HEK293 (cell line): Measurements from ENCODE around the gene RIPOR1.
"Not testable (repeated sequence)": the region's sequence is repeated elsewhere in the genome, so short reads cannot be mapped to it uniquely, and the experiment has no call there.

Experiments
- CTCF ChIA-PET: fragments of 350-600 bp; formaldehyde crosslinking; extraction: SDS; loops from one replicate; lab custom pipeline; 2021; ENCODE audit warnings: antibody characterized with exemption; lab: Yijun Ruan, JAX
- POLR2A ChIA-PET: fragments of 300-600 bp; formaldehyde crosslinking; extraction: SDS; loops from one replicate; lab custom pipeline; 2020; ENCODE audit warnings: antibody characterized with exemption, inconsistent platforms; lab: Yijun Ruan, JAX
- H3K27ac ChIP-seq: fragments of 200-500 bp; sonication (Bioruptor generic); 2 replicates; pipeline ENCODE4 v1.5.1; 2014; ENCODE audit warnings: low read depth, low read length, control low read depth, inconsistent platforms; ENCODE audit errors: extremely low read depth
- H3K36me3 ChIP-seq, 2 experiments: fragments of 200-500 bp in 1 of 2; sonication (Bioruptor generic) in 1 of 2; 1 replicate in 1 of 2; 2 replicates in 1 of 2; pipeline ENCODE4 v1.5.1; 2014 to 2017; ENCODE audit warnings: inconsistent platforms in 2 of 2, low read length in 2 of 2; ENCODE audit not compliant: control insufficient read depth in 2 of 2, insufficient read depth in 1 of 2
- H3K4me1 ChIP-seq: fragments of 200-500 bp; sonication (Bioruptor generic); 2 replicates; pipeline ENCODE4 v1.5.1; 2014; ENCODE audit warnings: mild to moderate bottlenecking, low read length, inconsistent platforms; ENCODE audit not compliant: control insufficient read depth, insufficient read depth
- H3K4me3 ChIP-seq: 2 replicates; pipeline ENCODE4 v1.5.1; 2011; ENCODE audit warnings: low read depth, mild to moderate bottlenecking, control low read depth, low read length, moderate library complexity
- H3K9me3 ChIP-seq: fragments of 200-500 bp; sonication (Bioruptor generic); 2 replicates; pipeline ENCODE4 v1.5.1; 2014; ENCODE audit warnings: low read depth, low read length, inconsistent platforms; ENCODE audit not compliant: control insufficient read depth, insufficient read depth
- GLI4 ChIP-seq: fragments of 450-650 bp; formaldehyde crosslinking; IDR thresholded peaks from 2 replicates; pipeline ENCODE4 v1.5.1; 2016; ENCODE audit warnings: missing biosample characterization, missing genetic modification characterization
- MEIS1 ChIP-seq: sonication (generic); formaldehyde crosslinking; IDR thresholded peaks from 2 replicates; pipeline ENCODE4 v1.8.1; 2022; ENCODE audit warnings: missing genetic modification reagents, mild to moderate bottlenecking, borderline replicate concordance
- RBAK ChIP-seq: fragments of 450-650 bp; formaldehyde crosslinking; IDR thresholded peaks from 2 replicates; pipeline ENCODE4 v1.5.1; 2016; ENCODE audit warnings: missing biosample characterization, missing genetic modification characterization
- REPIN1 ChIP-seq: fragments of 450-650 bp; formaldehyde crosslinking; IDR thresholded peaks from 2 replicates; pipeline ENCODE4 v1.5.1; 2017; ENCODE audit warnings: missing biosample characterization, missing genetic modification characterization, low read depth
- SETDB1 ChIP-seq: IDR thresholded peaks from one replicate; pipeline ENCODE4 v1.6.1; 2017; ENCODE audit warnings: mild to moderate bottlenecking, low read length, moderate library complexity, mixed read lengths; ENCODE audit not compliant: insufficient read length
- ZBTB26 ChIP-seq: fragments of 450-650 bp; formaldehyde crosslinking; optimal IDR thresholded peaks from 2 replicates; pipeline ENCODE3; 2016; ENCODE audit warnings: missing biosample characterization, mild to moderate bottlenecking, missing genetic modification characterization
- ZBTB6 ChIP-seq: fragments of 450-650 bp; formaldehyde crosslinking; IDR thresholded peaks from 2 replicates; pipeline ENCODE4 v1.5.1; 2017; ENCODE audit warnings: missing biosample characterization, missing genetic modification characterization
- ZFHX2 ChIP-seq: fragments of 450-650 bp; formaldehyde crosslinking; conservative IDR thresholded peaks from 2 replicates; pipeline ENCODE4 v1.5.1; 2016; ENCODE audit warnings: missing biosample characterization, missing genetic modification characterization
- ZNF10 ChIP-seq: fragments of 450-650 bp; formaldehyde crosslinking; IDR thresholded peaks from 2 replicates; pipeline ENCODE4 v1.5.1; 2017; ENCODE audit warnings: missing biosample characterization, missing genetic modification characterization
- ZNF202 ChIP-seq: fragments of 450-650 bp; formaldehyde crosslinking; IDR thresholded peaks from 2 replicates; pipeline ENCODE4 v1.5.1; 2016; ENCODE audit warnings: missing biosample characterization, missing genetic modification characterization, borderline replicate concordance
- ZNF248 ChIP-seq: fragments of 450-650 bp; formaldehyde crosslinking; IDR thresholded peaks from 2 replicates; pipeline ENCODE4 v1.5.1; 2017; ENCODE audit warnings: missing biosample characterization, missing genetic modification characterization
- ZNF266 ChIP-seq: fragments of 450-650 bp; formaldehyde crosslinking; IDR thresholded peaks from 2 replicates; pipeline ENCODE4 v1.5.1; 2016; ENCODE audit warnings: missing biosample characterization, missing genetic modification characterization, low read depth
- ZNF311 ChIP-seq: fragments of 450-650 bp; formaldehyde crosslinking; IDR thresholded peaks from 2 replicates; pipeline ENCODE4 v1.5.1; 2017; ENCODE audit warnings: missing biosample characterization, missing genetic modification characterization, borderline replicate concordance
- ZNF426 ChIP-seq: fragments of 450-650 bp; formaldehyde crosslinking; IDR thresholded peaks from 2 replicates; pipeline ENCODE4 v1.5.1; 2017; ENCODE audit warnings: missing biosample characterization, missing genetic modification characterization, mild to moderate bottlenecking, inconsistent platforms, moderate library complexity
- ZNF488 ChIP-seq: fragments of 450-650 bp; formaldehyde crosslinking; IDR thresholded peaks from 2 replicates; pipeline ENCODE4 v1.5.1; 2016; ENCODE audit warnings: missing biosample characterization, missing genetic modification characterization
- ZNF510 ChIP-seq: fragments of 450-650 bp; formaldehyde crosslinking; IDR thresholded peaks from 2 replicates; pipeline ENCODE4 v1.5.1; 2018; ENCODE audit warnings: mild to moderate bottlenecking, missing genetic modification characterization, missing biosample characterization; ENCODE audit not compliant: insufficient replicate concordance
- ZNF514 ChIP-seq: fragments of 450-650 bp; formaldehyde crosslinking; IDR thresholded peaks from 2 replicates; pipeline ENCODE4 v1.5.1; 2016; ENCODE audit warnings: missing biosample characterization, missing genetic modification characterization
- ZNF571 ChIP-seq: fragments of 450-650 bp; formaldehyde crosslinking; IDR thresholded peaks from 2 replicates; pipeline ENCODE4 v1.5.0; 2017; ENCODE audit warnings: missing biosample characterization, missing genetic modification characterization
- ZNF610 ChIP-seq: fragments of 450-650 bp; formaldehyde crosslinking; IDR thresholded peaks from 2 replicates; pipeline ENCODE4 v1.5.1; 2016; ENCODE audit warnings: missing biosample characterization, missing genetic modification characterization, borderline replicate concordance
- ZNF626 ChIP-seq: fragments of 450-650 bp; sonication (Bioruptor Pico); formaldehyde crosslinking; IDR thresholded peaks from 2 replicates; pipeline ENCODE4 v1.5.1; 2018; ENCODE audit warnings: missing biosample characterization, missing genetic modification characterization, inconsistent platforms
- ZNF830 ChIP-seq: fragments of 450-650 bp; IDR thresholded peaks from 2 replicates; pipeline ENCODE4 v1.5.0; 2018; ENCODE audit warnings: missing biosample characterization, missing genetic modification characterization, low read depth, mild to moderate bottlenecking, moderate library complexity

The RIPOR1 gene

GRCh38 chr16:67486805-67487204 is 41.8 kb upstream of the RIPOR1 start:
- ChIA-PET POLR2A (interaction anchor here (0.6 kb wide), 1 partner anchor 19 kb away, joined by 4 read pairs; no protein-coding TSS in a partner anchor), CTCF (interaction anchor here (0.7 to 1.2 kb wide), 4 partner anchors 21 to 93 kb away, joined by 3 to 4 read pairs (median 4); no protein-coding TSS in a partner anchor)
- Histone ChIP-seq H3K27ac (no peak overlapping the region), H3K9me3 (no peaks in the 10 kb centered on the region), H3K36me3 (peaks cover 0 to 19% of the 10 kb centered on the region in 2 experiments; a peak in 1 of 3 replicates), H3K4me1 (no peaks in the 10 kb centered on the region), H3K4me3 (no peak overlapping the region)
- TF ChIP-seq ZNF510 = no peak
- TF ChIP-seq SETDB1 = no peak
- TF ChIP-seq ZNF626 (tag by site-specific recombination) = no peak
- no peak for TF ChIP-seq ZNF571 (tag by site-specific recombination)
- no peak for TF ChIP-seq ZFHX2 (tag by site-specific recombination)
- no peak for TF ChIP-seq ZNF610 (tag by site-specific recombination)
- TF ChIP-seq ZBTB6 = no peak
- TF ChIP-seq GLI4 (tag by site-specific recombination) = no peak
- no peak for TF ChIP-seq ZNF488
- no peak for TF ChIP-seq ZNF830 (tag by site-specific recombination)
- TF ChIP-seq ZNF10 (tag by site-specific recombination) = no peak
- TF ChIP-seq MEIS1 (CRISPR knock-in tag) = no peak
- no peak for TF ChIP-seq ZNF202 (tag by site-specific recombination)
- no peak for TF ChIP-seq RBAK
- TF ChIP-seq REPIN1 = no peak
- no peak for TF ChIP-seq ZNF514 (tag by site-specific recombination)
- TF ChIP-seq ZBTB26 (tag by site-specific recombination) = no peak

- POLR2A ChIA-PET = interaction anchor here (0.6 kb wide), 1 partner anchor 19 kb away, joined by 4 read pairs; no protein-coding TSS in a partner anchor
- H3K4me3 ChIP-seq, H3K27ac ChIP-seq, H3K4me1 ChIP-seq, H3K9me3 ChIP-seq: not testable (repeated sequence)
- H3K36me3 ChIP-seq = peaks cover 0 to 19% of the 10 kb centered on the region in 2 experiments; a peak in 1 of 3 replicates
- CTCF ChIA-PET = interaction anchor here (0.6 to 1.2 kb wide), 5 partner anchors 22 to 155 kb away, joined by 3 to 5 read pairs (median 3); no protein-coding TSS in a partner anchor
Observed at GRCh38 chr16:67487561-67487960, 41.1 kb upstream of the RIPOR1 start.

- POLR2A ChIA-PET = interaction anchor here (1.6 kb wide), 1 partner anchor 32 kb away, joined by 4 read pairs; no protein-coding TSS in a partner anchor
- Histone ChIP-seq H3K4me1 (no peaks in the 10 kb centered on the region), H3K4me3 (no peak overlapping the region), H3K27ac (no peak overlapping the region), H3K9me3 (no peaks in the 10 kb centered on the region), H3K36me3 (peaks cover 0 to 10% of the 10 kb centered on the region in 2 experiments; a peak in 2 of 3 replicates)
- CTCF ChIA-PET = interaction anchor here (0.5 to 2.4 kb wide), 5 partner anchors 8 to 535 kb away, joined by 3 to 10 read pairs (median 4); partner anchors contain the start of gene ATP6V0D1
- TF ChIP-seq ZNF514 (tag by site-specific recombination) (no peak), ZNF426 (tag by site-specific recombination) (no peak), ZNF248 (tag by site-specific recombination) (no peak), ZNF311 (no peak), ZNF266 (tag by site-specific recombination) (no peak)
Observed at GRCh38 chr16:67489401-67490083, 39.1 kb upstream of the RIPOR1 start.
